HFF-Myc (cell line): Measurements from ENCODE around the gene CTPS2.

Source experiments
- DNase-seq: peaks from one replicate; pipeline ENCODE4 v3.0.0-alpha.2; 2011; ENCODE audit warnings: low read depth; ENCODE audit errors: extremely low read depth
- H3K4me3 ChIP-seq: replicated peaks from 2 replicates; pipeline ENCODE4 v1.5.1; 2011; ENCODE audit warnings: low read depth, mild to moderate bottlenecking, control low read depth, low read length
- CTCF ChIP-seq: IDR thresholded peaks from 2 replicates; pipeline ENCODE4 v1.5.1; 2012; ENCODE audit warnings: mild to moderate bottlenecking, low read depth, low read length, control low read depth; ENCODE audit errors: missing control alignments

The CTPS2 gene

GRCh38 chrX:16671005-16671404, 41.5 kb downstream of the CTPS2 start:
- no peak for TF ChIP-seq CTCF
- no peak overlapping the region for H3K4me3 ChIP-seq
- DNase-seq: no peak

GRCh38 chrX:16666541-16666940, 45.9 kb downstream of the CTPS2 start:
- no peak overlapping the region for H3K4me3 ChIP-seq

GRCh38 chrX:16665089-16665488, 47.4 kb downstream of the CTPS2 start:
- no peak for TF ChIP-seq CTCF
- no peak overlapping the region for H3K4me3 ChIP-seq
- DNase-seq: peak; percentile 55

More at GRCh38 chrX:16666541-16666940, 45.9 kb downstream of the CTPS2 start:
- no peak for DNase-seq
- no peak for TF ChIP-seq CTCF

GRCh38 chrX:16664626-16665025, 47.8 kb downstream of the CTPS2 start:
- no peak overlapping the region for H3K4me3 ChIP-seq
- no peak for DNase-seq
- no peak for TF ChIP-seq CTCF

GRCh38 chrX:16664074-16664473, 48.4 kb downstream of the CTPS2 start:
- no peak for TF ChIP-seq CTCF
- H3K4me3 ChIP-seq: no peak overlapping the region
- DNase-seq: no peak

- TF ChIP-seq CTCF: no peak
Observed at GRCh38 chrX:16662402-16662801, 50.1 kb downstream of the CTPS2 start.

GRCh38 chrX:16661495-16661894, 51.0 kb downstream of the CTPS2 start:
- no peak for DNase-seq
- H3K4me3 ChIP-seq: no peak overlapping the region
- no peak for TF ChIP-seq CTCF

More at GRCh38 chrX:16662402-16662801, 50.1 kb downstream of the CTPS2 start:
- no peak overlapping the region for H3K4me3 ChIP-seq
- DNase-seq: no peak
